Measurements from ENCODE around the gene SEMA6A.

DNA sequence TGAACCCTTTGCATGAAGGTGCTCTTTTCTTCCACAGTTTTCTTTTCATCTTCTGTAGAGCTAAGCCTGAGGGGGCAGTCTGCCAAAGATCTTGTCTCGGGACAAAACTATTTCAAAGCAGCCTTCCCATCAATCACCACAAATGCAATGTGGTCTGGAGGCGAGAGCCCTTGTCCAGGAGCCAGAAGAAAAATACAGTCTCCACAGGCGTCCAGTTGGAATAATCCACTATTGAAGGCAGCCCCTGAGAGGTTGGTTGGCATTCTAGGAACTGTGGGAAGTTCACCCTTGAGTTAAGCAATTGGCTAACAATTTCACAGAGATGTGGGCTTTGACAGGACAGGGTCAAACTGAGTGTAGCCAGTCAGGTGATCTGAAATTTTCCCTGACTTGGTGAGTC, 72.0 kb downstream of the SEMA6A start:
- no peak for TF ChIP-seq YY1 (IDR thresholded peaks at IDR 0.05; ENCODE audit: insufficient read depth, insufficient read length)
- no peak for TF ChIP-seq ZNF274 (IDR thresholded peaks at IDR 0.05; ENCODE audit: low read depth, low read length)
